HS-27A (cell line): ENCODE results near the gene UBR4.
A peak's percentile ranks its signal among the peaks of the same experiment; 100 is the strongest.
"Not testable (repeated sequence)": the region's sequence is repeated elsewhere in the genome, so short reads cannot be mapped to it uniquely, and the experiment has no call there.

Experiments used
- DNase-seq: peaks from one replicate; pipeline ENCODE4 v3.0.0-alpha.2; 2012; ENCODE audit warnings: low read depth, missing footprints

The UBR4 gene

GRCh38 chr1:19209990-19210771 lies at the start of gene UBR4:
TSS of gene UBR4 (minus strand) at chr1:19210266. CDS start at chr1:19210248, 18 bp downstream.
- peak; percentile 87 for DNase-seq

GRCh38 chr1:19258353-19258752 lies 48.3 kb upstream of the UBR4 start:
- no peak for DNase-seq

- DNase-seq, result no peak
These were observed 47.3 kb upstream of the UBR4 start for GRCh38 chr1:19257178-19257914.

DNA sequence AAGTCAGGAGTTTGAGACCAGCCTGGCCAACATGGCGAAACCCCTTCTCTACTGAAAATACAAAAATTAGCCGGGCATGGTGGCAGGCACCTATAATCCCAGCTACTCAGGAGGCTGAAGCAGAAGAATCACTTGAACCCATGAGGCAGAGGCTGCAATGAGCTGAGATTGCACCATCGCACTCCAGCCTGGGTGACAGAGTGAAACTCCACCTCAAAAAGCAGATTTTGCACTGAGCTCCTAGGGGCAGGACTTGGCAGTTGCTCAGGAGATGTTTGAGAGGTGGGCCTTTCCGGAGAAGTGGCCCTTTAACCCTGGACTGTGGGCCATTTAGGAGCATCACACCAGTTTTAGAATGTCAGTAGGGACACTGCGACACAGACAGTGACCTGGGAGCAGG lies 46.2 kb upstream of the UBR4 start:
- DNase-seq, result not testable (repeated sequence)

GRCh38 chr1:19255288-19255687 lies 45.2 kb upstream of the UBR4 start:
- DNase-seq, result no peak

- no peak for DNase-seq
These were observed 44.4 kb upstream of the UBR4 start for GRCh38 chr1:19254416-19254815.

GRCh38 chr1:19251305-19252196 lies 41.5 kb upstream of the UBR4 start, which contains the start of the genes EMC1 and MRTO4:
TSS of gene EMC1 (minus strand) at chr1:19251524. CDS start at chr1:19251509, 15 bp downstream.
TSS of gene MRTO4 (plus strand) at chr1:19251805. CDS start at chr1:19251836, 31 bp downstream.
- DNase-seq, result peak; percentile 77

- no peak for DNase-seq
These were observed 40.7 kb upstream of the UBR4 start for GRCh38 chr1:19250629-19251304.

DNA sequence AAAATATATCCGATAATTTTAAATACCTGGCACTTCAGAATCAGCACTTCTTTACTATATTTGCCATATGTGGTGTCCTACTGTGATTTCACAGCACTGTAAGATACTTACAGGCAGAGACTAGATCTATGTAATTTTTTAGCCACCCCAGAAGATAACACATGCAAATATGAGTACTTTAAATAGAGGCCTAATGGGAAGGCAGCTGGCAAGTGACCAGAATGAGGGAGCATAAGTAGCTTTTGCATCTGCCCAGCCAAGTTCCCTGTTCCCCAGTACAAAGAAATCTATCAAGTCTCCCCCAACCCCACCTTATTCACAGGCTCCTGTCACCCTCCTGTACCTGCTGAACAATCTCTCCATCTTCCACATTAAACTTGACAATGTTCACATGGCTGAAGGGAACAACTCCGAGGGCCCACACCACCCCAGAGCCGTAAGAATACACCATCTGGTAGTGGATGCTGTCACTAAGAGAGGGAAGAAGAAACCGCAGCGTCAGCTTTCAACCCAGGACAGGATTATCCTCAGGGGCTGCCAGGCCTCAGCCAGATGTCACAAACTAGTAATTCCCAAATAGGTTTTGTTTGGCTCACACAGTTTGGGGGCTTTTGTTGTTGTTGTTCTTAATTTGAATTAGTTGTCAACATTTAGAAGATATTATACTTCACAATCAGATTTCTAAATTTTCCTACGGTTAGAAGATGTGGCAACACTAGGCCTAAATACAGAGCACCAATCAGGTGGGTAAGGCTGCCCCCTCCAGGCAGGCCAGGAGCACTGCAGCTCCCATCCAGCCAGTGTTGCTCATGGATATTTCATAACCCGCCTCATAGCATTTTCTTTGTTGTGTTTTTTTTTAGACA lies 30.8 kb upstream of the UBR4 start:
- DNase-seq, result no peak

DNA sequence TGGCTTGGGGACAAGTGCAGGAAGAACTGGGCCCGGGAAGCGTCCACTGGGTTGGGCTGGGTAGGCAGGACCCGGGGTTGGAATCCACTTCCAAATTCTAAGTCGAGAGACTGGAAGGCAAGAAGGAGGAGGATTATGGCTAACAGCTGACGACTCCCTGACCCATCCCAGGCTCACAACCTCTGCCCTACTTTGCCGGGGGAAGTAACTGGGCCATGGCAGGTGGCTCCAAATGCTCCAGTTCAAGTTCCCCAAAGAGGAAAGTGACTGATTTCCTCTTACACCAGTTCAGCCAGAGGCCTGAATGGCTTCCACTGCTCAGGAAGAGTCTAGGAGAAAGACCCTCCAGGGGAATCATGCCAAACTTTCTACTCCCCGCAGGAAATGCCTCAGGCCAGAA lies 29.8 kb upstream of the UBR4 start:
- DNase-seq, result no peak

GRCh38 chr1:19234224-19234623 lies 24.2 kb upstream of the UBR4 start:
- no peak for DNase-seq

DNA sequence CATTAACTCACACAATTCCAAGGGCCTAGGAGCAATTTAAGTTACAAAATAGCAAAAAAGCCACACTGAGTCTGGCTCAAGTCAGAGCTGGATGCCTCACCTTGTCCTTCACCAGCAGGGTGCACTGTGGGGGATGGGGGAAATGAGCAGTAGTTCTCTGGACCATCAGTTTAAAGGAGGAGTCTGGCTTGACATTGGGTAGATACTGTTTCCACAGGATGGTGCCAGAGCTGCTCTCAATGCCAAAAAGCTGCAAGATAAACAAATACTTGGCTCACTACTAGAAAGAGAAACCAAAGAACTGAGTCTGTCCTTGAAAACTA lies 22.4 kb upstream of the UBR4 start:
- DNase-seq, result no peak

DNA sequence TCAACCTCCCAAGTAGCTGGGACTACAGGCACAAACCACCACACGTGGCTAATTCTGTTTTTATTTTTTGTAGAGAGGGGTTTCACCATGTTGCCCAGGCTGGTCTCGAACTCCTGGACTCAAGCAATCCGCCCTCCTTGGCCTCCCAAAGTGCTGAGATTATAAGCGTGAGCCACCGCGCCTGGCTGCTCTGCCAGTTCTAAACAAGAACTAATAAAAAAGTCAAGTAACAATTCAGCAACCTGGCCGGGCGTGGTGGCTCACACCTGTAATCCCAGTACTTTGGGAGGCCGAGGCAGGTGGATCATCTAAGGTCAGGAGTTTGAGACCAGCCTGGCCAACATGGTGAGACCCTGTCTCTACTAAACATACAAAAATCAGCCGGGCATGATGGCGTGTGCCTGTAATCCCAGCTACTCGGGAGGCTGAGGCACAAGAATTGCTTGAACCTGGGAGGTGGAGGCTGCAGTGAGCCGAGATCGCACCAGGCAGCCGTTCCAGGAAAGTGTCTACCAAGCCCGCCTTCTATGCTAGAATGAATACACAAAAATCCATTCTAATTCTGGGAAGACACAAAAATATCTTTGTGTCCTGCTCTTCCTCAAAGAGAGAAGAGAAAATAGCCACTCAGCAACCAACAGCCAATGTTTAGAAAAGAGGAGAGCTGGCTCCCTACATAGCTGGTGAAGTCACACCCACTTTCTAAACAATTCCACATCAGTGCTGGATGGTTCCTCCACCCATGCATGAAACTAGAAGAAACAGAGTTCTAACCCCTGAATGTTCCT lies 21.9 kb upstream of the UBR4 start:
- not testable (repeated sequence) for DNase-seq

- DNase-seq, result no peak
These were observed 19.8 kb upstream of the UBR4 start for GRCh38 chr1:19229828-19230325.

- no peak for DNase-seq
These were observed 19.2 kb upstream of the UBR4 start for GRCh38 chr1:19229229-19229628.

DNA sequence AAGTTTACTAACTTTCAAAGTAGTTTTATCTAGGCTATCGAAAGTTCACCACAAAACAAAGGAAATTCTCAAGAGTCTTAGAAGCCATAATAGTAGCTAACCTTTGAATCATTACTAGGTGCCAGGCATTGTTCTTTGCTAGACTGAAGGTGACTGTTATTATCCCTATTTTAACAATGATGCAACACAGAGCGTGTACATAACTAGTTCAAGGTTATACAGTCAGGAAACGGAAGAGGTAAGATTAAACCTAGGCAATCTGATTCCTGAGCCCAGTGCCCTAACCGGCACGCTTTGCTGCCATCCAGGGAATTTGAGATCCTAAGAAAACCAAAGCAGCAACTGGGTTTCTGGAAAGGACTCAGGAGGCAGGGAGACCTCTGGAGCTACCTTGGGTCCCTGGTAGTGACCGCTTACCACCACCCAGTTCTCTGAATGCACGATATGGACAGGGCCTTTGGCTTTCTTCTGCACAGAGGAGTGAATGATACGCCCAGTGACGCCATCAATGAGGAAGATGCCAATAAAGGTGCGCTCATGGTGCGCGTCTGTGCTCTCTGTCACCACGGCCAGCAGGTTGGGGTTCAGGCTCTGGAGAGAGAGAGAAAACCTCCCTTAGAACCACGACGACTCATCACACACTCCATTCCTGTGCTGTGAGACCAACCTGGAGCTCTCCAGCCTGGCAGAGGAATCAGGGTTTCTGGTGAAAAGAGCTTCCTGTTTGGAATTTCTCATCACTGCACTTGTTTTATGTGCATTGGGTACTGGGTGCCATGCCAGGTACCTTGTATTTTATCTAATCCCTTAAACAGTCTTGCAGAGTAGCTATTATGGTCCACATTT lies 13.1 kb upstream of the UBR4 start:
- no peak for DNase-seq

- no peak for DNase-seq
These were observed 12.5 kb upstream of the UBR4 start for GRCh38 chr1:19222573-19222972.

DNA sequence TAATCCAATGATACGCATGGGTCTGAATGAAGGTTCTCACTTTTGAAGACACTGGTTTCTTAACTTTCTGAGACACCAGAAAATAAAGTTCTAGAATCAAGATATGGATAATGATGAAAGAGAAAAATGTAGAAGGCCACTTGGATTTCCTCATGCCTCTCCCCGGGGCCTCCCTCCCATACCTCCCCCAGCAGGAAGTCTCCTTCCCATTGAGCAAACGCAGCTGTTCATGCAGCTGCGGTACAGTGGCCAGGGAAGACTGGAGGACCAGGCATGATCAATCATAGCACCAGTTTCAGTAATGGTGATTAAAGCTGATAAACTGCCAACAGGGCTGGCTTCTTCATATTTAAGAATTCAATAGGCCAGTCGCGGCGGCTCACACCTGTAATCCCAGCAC lies 10.9 kb upstream of the UBR4 start:
- DNase-seq, result no peak
